NCI-H1694 treated with DMSO at 0.1 percent for 48 hours (cell line): Measurements from ENCODE around the gene ZBTB21.
"Not testable (repeated sequence)": the region's sequence is repeated elsewhere in the genome, so short reads cannot be mapped to it uniquely, and the experiment has no call there.

ENCODE experiments used
- DNase-seq: peaks from one replicate; lab custom pipeline; 2025; lab: John Stamatoyannopoulos, UW

Gene ZBTB21

GRCh38 chr21:41951876-41952567, 58.1 kb downstream of the ZBTB21 start:
- DNase-seq: no peak

- no peak for DNase-seq
Observed at GRCh38 chr21:41950941-41951351, 59.2 kb downstream of the ZBTB21 start.

- DNase-seq: not testable (repeated sequence)
Observed at GRCh38 chr21:41949631-41950030, 60.5 kb downstream of the ZBTB21 start.

- no peak for DNase-seq
Observed at GRCh38 chr21:41948901-41949300, 61.3 kb downstream of the ZBTB21 start.

GRCh38 chr21:41948078-41948895, 61.9 kb downstream of the ZBTB21 start:
- DNase-seq: no peak

- DNase-seq: no peak
Observed at GRCh38 chr21:41945982-41946381, 64.2 kb downstream of the ZBTB21 start.

- DNase-seq: no peak
Observed at GRCh38 chr21:41943851-41944250, 66.3 kb downstream of the ZBTB21 start.

- no peak for DNase-seq
Observed at GRCh38 chr21:41942457-41942856, 67.7 kb downstream of the ZBTB21 start.

- no peak for DNase-seq
Observed at GRCh38 chr21:41941941-41942340, 68.2 kb downstream of the ZBTB21 start.

GRCh38 chr21:41940431-41940830, 69.7 kb downstream of the ZBTB21 start:
- DNase-seq: no peak

- no peak for DNase-seq
Observed at GRCh38 chr21:41939391-41939790, 70.8 kb downstream of the ZBTB21 start.
